Mesothelial cell of epicardium (in vitro differentiated cells): ENCODE data around the gene POLR3H. TPM values are rescaled to one million over a fixed set of nuclear protein-coding genes. Genes with fewer than 3 reads are reported as not detected.
A peak's percentile ranks its signal among the peaks of the same experiment; 100 is the strongest.

Source experiments
- DNase-seq, 2 experiments: peaks; one replicate each; pipeline ENCODE4 v3.0.0; 2021; ENCODE audit warnings: low spot score in 2 of 2; ENCODE audit not compliant: unreplicated experiment in 2 of 2
- H3K27ac Mint-ChIP-seq: 2 replicates; pipeline ENCODE4 v1.8.0; 2021; ENCODE audit warnings: mixed read lengths
- H3K27me3 Mint-ChIP-seq: 2 replicates; pipeline ENCODE4 v1.8.0; 2021; ENCODE audit warnings: low read depth, mixed read lengths
- H3K36me3 Mint-ChIP-seq: 2 replicates; pipeline ENCODE4 v1.8.0; 2021; ENCODE audit warnings: mixed read lengths
- H3K4me1 Mint-ChIP-seq: 2 replicates; pipeline ENCODE4 v1.8.0; 2021; ENCODE audit warnings: mixed read lengths
- H3K4me3 Mint-ChIP-seq: 2 replicates; pipeline ENCODE4 v1.8.0; 2021; ENCODE audit warnings: mild to moderate bottlenecking, moderate library complexity, mixed read lengths
- H3K9me3 Mint-ChIP-seq: 2 replicates; pipeline ENCODE4 v1.8.0; 2021; ENCODE audit warnings: mixed read lengths
- total RNA-seq: library from RNA; stranded (reverse); gene quantifications from 3 replicates; pipeline ENCODE4 v1.2.1, GENCODE V29; 2021
- TF ChIP-seq, protein P1 (sequence below): fragments of 200-600 bp; sonication (generic); IDR thresholded peaks from one replicate; pipeline ENCODE4 v1.5.0; 2021; ENCODE audit warnings: antibody characterized with exemption; ENCODE audit not compliant: unreplicated experiment

The POLR3H gene
- total RNA-seq, 1 donor from 2014 or later: 47.4 TPM

GRCh38 chr22:41548830-41549211 lies 4.6 kb upstream of the POLR3H start:
- Mint-ChIP-seq H3K27ac (no peak overlapping the region), H3K9me3 (no peaks in the 10 kb centered on the region), H3K27me3 (no peaks in the 10 kb centered on the region), H3K4me3 (no peak overlapping the region), H3K36me3 (no peaks in the 10 kb centered on the region), H3K4me1 (peaks cover 23% of the 10 kb centered on the region)
- no peak for DNase-seq
- TF ChIP-seq, protein P1, sequence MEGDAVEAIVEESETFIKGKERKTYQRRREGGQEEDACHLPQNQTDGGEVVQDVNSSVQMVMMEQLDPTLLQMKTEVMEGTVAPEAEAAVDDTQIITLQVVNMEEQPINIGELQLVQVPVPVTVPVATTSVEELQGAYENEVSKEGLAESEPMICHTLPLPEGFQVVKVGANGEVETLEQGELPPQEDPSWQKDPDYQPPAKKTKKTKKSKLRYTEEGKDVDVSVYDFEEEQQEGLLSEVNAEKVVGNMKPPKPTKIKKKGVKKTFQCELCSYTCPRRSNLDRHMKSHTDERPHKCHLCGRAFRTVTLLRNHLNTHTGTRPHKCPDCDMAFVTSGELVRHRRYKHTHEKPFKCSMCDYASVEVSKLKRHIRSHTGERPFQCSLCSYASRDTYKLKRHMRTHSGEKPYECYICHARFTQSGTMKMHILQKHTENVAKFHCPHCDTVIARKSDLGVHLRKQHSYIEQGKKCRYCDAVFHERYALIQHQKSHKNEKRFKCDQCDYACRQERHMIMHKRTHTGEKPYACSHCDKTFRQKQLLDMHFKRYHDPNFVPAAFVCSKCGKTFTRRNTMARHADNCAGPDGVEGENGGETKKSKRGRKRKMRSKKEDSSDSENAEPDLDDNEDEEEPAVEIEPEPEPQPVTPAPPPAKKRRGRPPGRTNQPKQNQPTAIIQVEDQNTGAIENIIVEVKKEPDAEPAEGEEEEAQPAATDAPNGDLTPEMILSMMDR: no peak

- TF ChIP-seq, protein P1: no peak
- Mint-ChIP-seq H3K27me3 (no peaks in the 10 kb centered on the region), H3K4me1 (peaks cover 35% of the 10 kb centered on the region), H3K36me3 (peaks cover 2% of the 10 kb centered on the region), H3K4me3 (peak overlapping the region; percentile 95), H3K9me3 (no peaks in the 10 kb centered on the region), H3K27ac (peak overlapping the region; percentile 97)
- DNase-seq: no peak
These were observed 604 bp upstream of the POLR3H start for GRCh38 chr22:41544671-41545476.

- no peak for DNase-seq
- Mint-ChIP-seq H3K36me3 (peaks cover 4% of the 10 kb centered on the region), H3K27ac (no peak overlapping the region), H3K4me3 (peak overlapping the region; percentile 95), H3K27me3 (no peaks in the 10 kb centered on the region), H3K9me3 (no peaks in the 10 kb centered on the region), H3K4me1 (peaks cover 35% of the 10 kb centered on the region)
- TF ChIP-seq, protein P1: no peak
These were observed 2.0 kb downstream of the POLR3H start for GRCh38 chr22:41542224-41542623.

DNA sequence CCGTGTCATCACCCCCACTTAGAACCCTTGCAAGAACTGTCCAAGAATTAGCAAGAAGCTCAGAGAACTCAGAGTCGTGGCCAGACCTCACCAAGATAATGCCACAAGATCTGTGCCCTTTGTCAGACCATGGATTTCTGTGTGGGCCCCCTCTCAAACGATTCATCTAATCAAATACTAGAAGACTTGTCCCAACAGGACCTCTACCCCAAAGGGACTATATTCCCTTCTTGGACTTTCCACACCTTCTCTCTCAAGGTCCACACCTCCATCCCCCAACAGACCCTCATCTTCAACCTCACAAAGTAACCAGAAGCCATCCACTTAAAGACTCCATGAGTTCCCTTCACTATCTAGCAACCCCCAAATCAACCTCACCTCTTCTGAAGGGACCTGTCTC lies 2.8 kb downstream of the POLR3H start:
- H3K27ac Mint-ChIP-seq: no peak overlapping the region
- H3K4me1 Mint-ChIP-seq: peaks cover 35% of the 10 kb centered on the region
- TF ChIP-seq, protein P1: no peak

DNA sequence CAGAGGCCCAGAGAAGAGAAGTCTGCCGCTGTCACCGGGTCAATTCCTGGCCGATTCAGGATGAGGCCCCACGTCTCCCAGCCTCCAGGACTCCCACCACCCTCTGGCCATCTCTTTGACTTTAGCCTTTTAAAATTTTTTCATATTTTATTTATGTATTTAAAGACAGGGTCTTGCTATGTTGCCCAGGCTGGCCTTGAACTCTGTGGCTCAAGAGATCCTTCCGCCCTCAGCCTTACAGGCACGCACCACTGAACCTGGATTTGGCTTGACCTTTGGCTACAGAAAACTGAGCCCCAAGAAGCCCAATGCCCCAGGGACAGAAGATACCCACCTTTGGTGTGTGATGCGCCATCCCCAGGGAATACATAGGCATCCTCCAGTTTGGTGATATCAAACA lies 3.9 kb downstream of the POLR3H start:
- no peaks in the 10 kb centered on the region for H3K27me3 Mint-ChIP-seq
- peaks cover 31% of the 10 kb centered on the region for H3K4me1 Mint-ChIP-seq
- H3K9me3 Mint-ChIP-seq: no peaks in the 10 kb centered on the region
- no peak overlapping the region for H3K4me3 Mint-ChIP-seq
- no peak overlapping the region for H3K27ac Mint-ChIP-seq
- TF ChIP-seq, protein P1: no peak
- DNase-seq: no peak
- H3K36me3 Mint-ChIP-seq: peaks cover 4% of the 10 kb centered on the region

More for the DNA sequence above, 2.8 kb downstream of the POLR3H start:
- H3K27me3 Mint-ChIP-seq: no peaks in the 10 kb centered on the region
- no peak for DNase-seq
- peaks cover 4% of the 10 kb centered on the region for H3K36me3 Mint-ChIP-seq
- H3K9me3 Mint-ChIP-seq: no peaks in the 10 kb centered on the region
- H3K4me3 Mint-ChIP-seq: peak overlapping the region; percentile 24
